Common myeloid progenitor, CD34-positive (primary cell): Measurements from ENCODE around the gene TREH.
A peak's percentile ranks its signal among the peaks of the same experiment; 100 is the strongest.

Experiments
- CTCF ChIA-PET: fragments of 350-600 bp; sonication (Branson Sonifier 250); formaldehyde crosslinking; loops from one replicate; lab custom pipeline; 2021; ENCODE audit warnings: antibody characterized with exemption; lab: Charles Lee
- POLR2A ChIA-PET: fragments of 350-600 bp; sonication (Branson Sonifier 250); formaldehyde crosslinking; loops from one replicate; lab custom pipeline; 2021; ENCODE audit warnings: antibody characterized with exemption; lab: Charles Lee
- DNase-seq, 3 donors: peaks; one replicate each; pipeline versions ENCODE4 v3.0.0 to v3.0.0-alpha.2; 2013
- H3K27ac ChIP-seq, 2 experiments: 1 replicate in 1 of 2; 2 replicates in 1 of 2; pipeline ENCODE4 v1.7.0; 2013; ENCODE audit warnings: inconsistent platforms in 2 of 2, low read length in 2 of 2, mild to moderate bottlenecking in 2 of 2, low read depth in 1 of 2, moderate library complexity in 1 of 2; ENCODE audit not compliant: severe bottlenecking in 2 of 2, insufficient read depth in 1 of 2, poor library complexity in 1 of 2
- H3K27me3 ChIP-seq, 5 experiments: replicated peaks in 2 of 5; 1 replicate in 3 of 5; 2 replicates in 2 of 5; pipeline versions ENCODE4 v1.6.1 to v1.7.0; 2013; ENCODE audit warnings: low read length in 4 of 5, mild to moderate bottlenecking in 2 of 5, moderate library complexity in 2 of 5, inconsistent platforms in 1 of 5; ENCODE audit not compliant: insufficient read depth in 5 of 5, control insufficient read depth in 4 of 5
- H3K36me3 ChIP-seq, 4 experiments: 1 replicate in 2 of 4; 2 replicates in 2 of 4; pipeline versions ENCODE4 v1.6.1 to v1.7.0; 2013; ENCODE audit warnings: low read length in 3 of 4, control low read depth in 1 of 4, mild to moderate bottlenecking in 1 of 4; ENCODE audit not compliant: control insufficient read depth in 4 of 4, insufficient read depth in 4 of 4
- H3K4me1 ChIP-seq, 4 experiments: 1 replicate in 3 of 4; 2 replicates in 1 of 4; pipeline versions ENCODE4 v1.6.1 to v1.7.1; 2013; ENCODE audit warnings: low read length in 3 of 4, mild to moderate bottlenecking in 3 of 4, control low read depth in 1 of 4, inconsistent platforms in 1 of 4, moderate library complexity in 1 of 4; ENCODE audit not compliant: control insufficient read depth in 4 of 4, insufficient read depth in 4 of 4; ENCODE audit errors: control extremely low read depth in 1 of 4
- H3K4me3 ChIP-seq, 7 experiments: 1 replicate in 4 of 7; 2 replicates in 3 of 7; pipeline versions ENCODE4 v1.5.1 to v1.7.0; 2013; ENCODE audit warnings: mild to moderate bottlenecking in 7 of 7, low read length in 6 of 7, moderate library complexity in 6 of 7, inconsistent platforms in 2 of 7, low read depth in 2 of 7, control low read depth in 1 of 7; ENCODE audit not compliant: insufficient read depth in 4 of 7, control insufficient read depth in 1 of 7; ENCODE audit errors: extremely low read depth in 1 of 7
- H3K9me3 ChIP-seq, 5 experiments: 1 replicate in 4 of 5; 2 replicates in 1 of 5; pipeline versions ENCODE4 v1.6.1 to v1.7.1; 2013; ENCODE audit warnings: low read length in 4 of 5, mild to moderate bottlenecking in 2 of 5, inconsistent platforms in 1 of 5, low read depth in 1 of 5, moderate library complexity in 1 of 5; ENCODE audit not compliant: control insufficient read depth in 4 of 5, insufficient read depth in 2 of 5; ENCODE audit errors: control extremely low read depth in 1 of 5
- WGBS: methylation state at CpG from one replicate; pipeline ENCODE4 v1.1.5; 2013; ENCODE audit not compliant: insufficient coverage; 5-methylcytosine and 5-hydroxymethylcytosine counted together

The TREH gene

GRCh38 chr11:118658429-118659313 is 20.8 kb downstream of the TREH start:
- no peaks in the 10 kb centered on the region for H3K36me3 ChIP-seq
- H3K9me3 ChIP-seq = no peaks in the 10 kb centered on the region
- H3K4me1 ChIP-seq = peaks cover 0 to 11% (median 7%) of the 10 kb centered on the region in 4 experiments
- no peaks in the 10 kb centered on the region for H3K27me3 ChIP-seq
- WGBS = 63% methylated on average over 10 of the region's 16 CpGs
- peak overlapping the region in 1 of 7 experiments; percentile 55 for H3K4me3 ChIP-seq
- ChIA-PET POLR2A (no interaction called here), CTCF (interaction anchor here (0.7 to 4.7 kb wide), 15 partner anchors 12 to 128 kb away, joined by 3 to 27 read pairs (median 5); partner anchors contain the start of gene PHLDB1)
- H3K27ac ChIP-seq = no peak overlapping the region
- peak in 1 of 3 donors; percentile 10 for DNase-seq

DNA sequence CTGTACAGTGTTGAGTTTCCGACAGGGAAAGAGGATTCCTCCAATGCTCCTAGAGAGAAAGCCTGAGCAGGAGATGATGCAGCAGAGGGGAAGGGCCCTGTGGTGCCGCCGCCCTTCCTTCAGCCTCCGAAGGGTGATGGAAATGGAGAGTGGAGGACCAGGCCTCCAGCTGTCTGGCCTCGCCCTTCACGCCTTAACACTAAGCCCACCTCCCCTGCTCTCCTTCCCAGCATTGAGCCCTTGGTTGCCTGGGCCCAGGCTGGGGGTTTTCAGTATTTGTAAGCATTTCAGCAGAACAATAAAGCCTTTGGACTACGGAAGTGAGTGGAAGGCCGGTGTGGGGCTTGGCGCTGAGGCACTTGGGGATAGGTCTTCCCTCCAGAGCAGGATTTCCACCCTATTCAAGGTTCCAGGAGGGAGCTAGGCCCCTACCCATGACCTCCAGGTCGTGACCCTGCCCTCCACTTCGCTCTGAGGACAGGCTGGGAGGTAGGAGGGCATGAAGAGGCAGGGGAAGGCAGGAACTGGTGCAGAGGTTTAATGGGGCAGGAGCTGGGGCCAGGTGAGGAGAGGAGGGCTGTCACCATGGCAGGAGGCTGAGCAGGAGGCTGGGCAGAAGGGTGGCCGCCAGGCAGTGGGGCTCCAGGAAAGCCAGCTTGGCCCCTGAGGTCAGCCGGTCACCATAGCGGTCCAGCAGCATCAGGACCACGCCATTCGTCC is 21.6 kb downstream of the TREH start:
- Histone ChIP-seq H3K36me3 (no peaks in the 10 kb centered on the region), H3K4me3 (no peak overlapping the region), H3K9me3 (no peaks in the 10 kb centered on the region), H3K4me1 (peaks cover 0 to 19% (median 14%) of the 10 kb centered on the region in 4 experiments), H3K27ac (no peak overlapping the region), H3K27me3 (no peaks in the 10 kb centered on the region)
- no peak for DNase-seq
- POLR2A ChIA-PET = no interaction called here
- CTCF ChIA-PET = interaction anchor here (0.7 to 3.5 kb wide), 16 partner anchors 8 to 129 kb away, joined by 3 to 16 read pairs (median 4); partner anchors contain the start of gene PHLDB1
- WGBS = 95% methylated on average over 11 of the region's 16 CpGs

- ChIA-PET CTCF (interaction anchor here (0.7 to 3.5 kb wide), 10 partner anchors 8 to 62 kb away, joined by 3 to 16 read pairs (median 4); no protein-coding TSS in a partner anchor), POLR2A (no interaction called here)
- H3K4me1 ChIP-seq = peaks cover 0 to 25% (median 20%) of the 10 kb centered on the region in 4 experiments
- no peaks in the 10 kb centered on the region for H3K27me3 ChIP-seq
- DNase-seq = no peak
- WGBS = 93% methylated on average over 2 of the region's 2 CpGs
- no peak overlapping the region for H3K4me3 ChIP-seq
- no peaks in the 10 kb centered on the region for H3K36me3 ChIP-seq
- no peak overlapping the region for H3K27ac ChIP-seq
- no peaks in the 10 kb centered on the region for H3K9me3 ChIP-seq
These were observed 22.2 kb downstream of the TREH start for GRCh38 chr11:118657238-118657637.

DNA sequence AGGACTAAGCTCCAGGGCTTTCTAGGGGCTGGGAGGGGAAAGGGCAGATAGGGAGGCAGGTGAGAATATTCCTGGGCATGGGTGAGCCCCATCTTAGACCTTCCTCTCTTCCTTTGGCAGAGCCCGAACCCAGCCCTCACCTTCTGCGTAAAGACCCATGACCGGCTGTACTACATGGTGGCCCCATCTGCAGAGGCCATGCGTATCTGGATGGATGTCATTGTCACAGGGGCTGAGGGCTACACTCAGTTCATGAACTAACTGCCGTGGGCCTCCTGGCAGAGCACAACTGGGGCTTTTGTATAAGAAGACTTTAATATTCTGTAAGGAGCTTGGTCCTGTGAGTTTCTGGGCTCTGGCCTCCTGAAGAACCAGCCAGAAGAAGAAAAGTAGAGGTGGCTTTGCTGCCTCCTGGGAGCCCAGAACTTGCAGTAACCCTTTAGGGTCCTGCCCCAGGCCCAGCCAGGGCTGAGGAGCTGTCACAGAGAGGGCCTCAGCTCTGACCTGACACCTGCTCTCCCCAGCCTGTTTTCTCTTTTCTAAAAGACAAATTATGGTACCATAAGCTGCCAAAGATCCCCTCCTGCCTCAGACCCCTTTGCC is 22.8 kb downstream of the TREH start:
- Histone ChIP-seq H3K27me3 (no peaks in the 10 kb centered on the region), H3K36me3 (no peaks in the 10 kb centered on the region), H3K27ac (no peak overlapping the region), H3K4me1 (peaks cover 0 to 27% (median 20%) of the 10 kb centered on the region in 4 experiments), H3K4me3 (no peak overlapping the region), H3K9me3 (no peaks in the 10 kb centered on the region)
- POLR2A ChIA-PET = no interaction called here
- CTCF ChIA-PET = interaction anchor here (0.8 to 3.5 kb wide), 8 partner anchors 12 to 61 kb away, joined by 3 to 16 read pairs (median 4); no protein-coding TSS in a partner anchor
- DNase-seq = no peak
- 100% methylated on average over 4 of the region's 5 CpGs for WGBS

DNA sequence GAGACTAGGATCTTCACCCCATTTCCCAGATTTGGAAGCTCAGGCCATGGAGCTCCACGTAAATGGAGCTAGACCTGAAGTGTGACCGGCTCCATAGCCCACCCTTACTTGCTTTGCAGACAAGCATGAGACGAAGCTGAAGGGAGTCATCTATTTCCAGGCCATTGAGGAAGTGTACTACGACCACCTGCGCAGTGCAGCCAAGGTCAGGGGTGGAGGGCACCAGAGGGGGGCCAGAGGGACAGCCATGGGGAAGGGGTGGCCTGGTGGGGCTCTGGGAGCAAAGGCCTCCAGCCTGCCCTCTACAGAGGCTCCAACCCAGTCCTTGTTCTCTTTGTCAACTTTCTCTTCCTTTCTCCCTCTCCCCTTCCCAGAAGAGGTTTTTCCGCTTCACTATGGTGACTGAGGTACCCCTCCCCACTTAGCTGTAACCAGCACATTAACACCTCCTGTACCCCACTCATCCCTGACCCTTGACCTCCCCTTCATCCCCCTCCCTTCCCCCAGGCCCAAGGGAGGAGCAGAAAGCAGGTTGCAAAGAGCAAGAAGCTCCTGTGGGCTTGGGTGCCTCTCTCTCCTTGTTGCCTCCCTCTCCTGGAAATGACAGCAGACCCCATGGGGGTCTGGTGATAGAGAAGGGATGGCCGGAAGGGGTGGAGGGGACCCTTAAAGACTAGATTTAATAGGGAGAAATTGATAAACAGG is 23.8 kb downstream of the TREH start:
- 100% methylated on average over 6 of the region's 7 CpGs for WGBS

DNA sequence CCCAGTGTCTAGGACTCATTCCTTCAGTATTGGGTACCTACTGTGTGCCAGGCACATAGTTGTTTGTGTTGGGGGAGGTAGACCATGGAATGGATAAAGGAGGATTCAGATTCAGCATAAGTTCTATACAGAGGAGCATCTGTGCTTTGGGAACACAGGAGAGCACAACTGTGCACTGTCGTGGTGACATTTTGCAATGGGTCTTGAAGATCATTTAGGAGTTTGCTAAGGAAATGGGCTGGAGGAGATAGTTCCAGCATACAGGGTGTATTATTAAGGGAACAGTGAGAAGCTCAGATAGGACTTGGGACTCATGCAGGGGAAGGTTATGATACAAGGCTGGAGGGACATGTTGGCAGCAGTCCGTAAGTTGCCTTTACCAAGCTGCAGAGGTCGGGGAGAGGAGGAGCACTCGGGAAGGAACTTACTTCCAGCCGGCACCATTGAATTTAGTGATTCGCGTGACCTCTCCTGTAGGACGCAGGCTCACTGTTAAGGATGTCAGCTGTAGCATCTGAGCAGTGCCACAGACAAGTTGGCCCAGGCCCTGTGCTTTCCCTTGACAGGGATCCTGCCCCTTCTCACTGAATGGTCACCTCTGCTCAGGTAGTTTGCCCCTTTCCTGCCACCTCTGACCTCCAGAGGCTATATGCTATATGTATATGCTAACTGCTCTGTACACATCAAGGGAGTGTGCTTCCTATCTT is 25.6 kb downstream of the TREH start:
- ChIA-PET POLR2A (no interaction called here), CTCF (interaction anchor here (1.3 to 1.9 kb wide), 3 partner anchors 9 to 17 kb away, joined by 4 to 8 read pairs (median 5); no protein-coding TSS in a partner anchor)
- DNase-seq = no peak
- no peaks in the 10 kb centered on the region for H3K36me3 ChIP-seq
- H3K4me3 ChIP-seq = no peak overlapping the region
- H3K27me3 ChIP-seq = no peaks in the 10 kb centered on the region
- WGBS = 93% methylated on average over 7 of the region's 8 CpGs
- H3K4me1 ChIP-seq = peaks cover 0 to 19% (median 14%) of the 10 kb centered on the region in 4 experiments
- H3K9me3 ChIP-seq = no peaks in the 10 kb centered on the region
- H3K27ac ChIP-seq = no peak overlapping the region

More for the DNA sequence above, 23.8 kb downstream of the TREH start:
- CTCF ChIA-PET = interaction anchor here (1.9 to 3.5 kb wide), 2 partner anchors 56 to 60 kb away, joined by 4 to 16 read pairs; no protein-coding TSS in a partner anchor
- no peaks in the 10 kb centered on the region for H3K36me3 ChIP-seq
- no peak for DNase-seq
- H3K9me3 ChIP-seq = no peaks in the 10 kb centered on the region
- POLR2A ChIA-PET = no interaction called here
- no peaks in the 10 kb centered on the region for H3K27me3 ChIP-seq
- no peak overlapping the region for H3K4me3 ChIP-seq
- H3K27ac ChIP-seq = no peak overlapping the region
- peaks cover 0 to 27% (median 20%) of the 10 kb centered on the region in 4 experiments for H3K4me1 ChIP-seq
